ENCODE measurements around the gene STRN4. TPM values are rescaled to one million over a fixed set of nuclear protein-coding genes. Genes with fewer than 3 reads are reported as not detected.
"Not testable (repeated sequence)": the region's sequence is repeated elsewhere in the genome, so short reads cannot be mapped to it uniquely, and the experiment has no call there.

Gene STRN4
- total RNA-seq, 1 donor: 45.9 TPM

DNA sequence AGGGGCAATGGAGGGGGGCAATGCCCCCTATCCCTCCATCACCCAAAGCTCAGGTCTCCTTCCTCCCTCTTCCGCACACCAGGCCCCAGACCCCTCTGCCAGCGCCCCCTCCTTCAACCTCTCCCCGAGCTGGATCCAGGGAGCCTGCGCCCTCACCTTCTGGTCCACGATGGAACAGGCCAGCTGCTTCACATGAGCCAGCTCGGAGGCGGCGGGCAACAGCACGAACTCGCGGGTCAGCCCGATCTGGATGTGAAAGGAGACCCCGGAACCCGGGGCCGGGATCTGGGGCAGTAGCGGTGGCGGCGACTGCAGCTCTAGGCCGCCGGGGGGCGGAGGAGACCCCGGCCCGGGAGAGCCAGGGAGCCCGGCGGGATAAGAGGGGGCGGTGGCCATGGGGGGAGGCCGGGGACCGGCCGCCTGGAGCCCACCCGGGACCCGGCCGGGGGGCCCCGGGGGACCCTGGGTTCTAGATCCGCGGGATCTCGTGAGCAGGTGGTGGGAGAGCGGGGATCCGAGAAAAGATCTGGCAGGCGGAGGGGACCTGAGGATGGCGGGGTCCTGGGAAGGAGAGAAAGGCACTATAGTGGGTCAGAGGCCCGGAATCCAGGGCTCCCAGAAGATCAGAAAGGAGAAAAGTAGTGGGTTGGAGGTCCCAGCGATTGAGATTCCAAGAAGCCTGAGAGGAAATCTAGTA, 30.1 kb downstream of the STRN4 start:
- H3K4me3 ChIP-seq (ENCODE audit: low read depth, low read length): peak overlapping the region; percentile 78
- DNase-seq (ENCODE audit: low read depth): no peak
- TF ChIP-seq, protein P1, sequence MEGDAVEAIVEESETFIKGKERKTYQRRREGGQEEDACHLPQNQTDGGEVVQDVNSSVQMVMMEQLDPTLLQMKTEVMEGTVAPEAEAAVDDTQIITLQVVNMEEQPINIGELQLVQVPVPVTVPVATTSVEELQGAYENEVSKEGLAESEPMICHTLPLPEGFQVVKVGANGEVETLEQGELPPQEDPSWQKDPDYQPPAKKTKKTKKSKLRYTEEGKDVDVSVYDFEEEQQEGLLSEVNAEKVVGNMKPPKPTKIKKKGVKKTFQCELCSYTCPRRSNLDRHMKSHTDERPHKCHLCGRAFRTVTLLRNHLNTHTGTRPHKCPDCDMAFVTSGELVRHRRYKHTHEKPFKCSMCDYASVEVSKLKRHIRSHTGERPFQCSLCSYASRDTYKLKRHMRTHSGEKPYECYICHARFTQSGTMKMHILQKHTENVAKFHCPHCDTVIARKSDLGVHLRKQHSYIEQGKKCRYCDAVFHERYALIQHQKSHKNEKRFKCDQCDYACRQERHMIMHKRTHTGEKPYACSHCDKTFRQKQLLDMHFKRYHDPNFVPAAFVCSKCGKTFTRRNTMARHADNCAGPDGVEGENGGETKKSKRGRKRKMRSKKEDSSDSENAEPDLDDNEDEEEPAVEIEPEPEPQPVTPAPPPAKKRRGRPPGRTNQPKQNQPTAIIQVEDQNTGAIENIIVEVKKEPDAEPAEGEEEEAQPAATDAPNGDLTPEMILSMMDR (IDR thresholded peaks at IDR 0.05; ENCODE audit: insufficient read depth, low read length): no peak

DNA sequence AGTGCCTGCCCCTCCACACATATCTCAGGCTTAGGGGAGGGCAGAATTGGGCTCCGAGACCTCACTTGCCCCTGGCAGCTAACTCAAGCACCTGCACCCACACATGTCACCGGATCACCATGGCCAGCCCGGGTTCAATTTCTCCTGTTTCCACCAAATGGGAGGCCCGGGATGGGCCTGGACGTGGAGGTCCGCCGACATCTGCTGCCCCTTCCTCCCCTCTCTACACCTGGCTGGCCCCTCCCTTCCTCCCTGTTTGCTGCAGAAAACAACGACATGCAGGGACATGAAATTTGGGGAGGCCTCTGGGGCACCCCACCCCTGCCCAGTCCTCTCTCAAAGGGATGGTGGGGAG, 30.7 kb downstream of the STRN4 start:
- TF ChIP-seq, protein P1 (IDR thresholded peaks at IDR 0.05; ENCODE audit: insufficient read depth, low read length): no peak
- peak overlapping the region; percentile 78 for H3K4me3 ChIP-seq (ENCODE audit: low read depth, low read length)
- no peak for DNase-seq (ENCODE audit: low read depth)

DNA sequence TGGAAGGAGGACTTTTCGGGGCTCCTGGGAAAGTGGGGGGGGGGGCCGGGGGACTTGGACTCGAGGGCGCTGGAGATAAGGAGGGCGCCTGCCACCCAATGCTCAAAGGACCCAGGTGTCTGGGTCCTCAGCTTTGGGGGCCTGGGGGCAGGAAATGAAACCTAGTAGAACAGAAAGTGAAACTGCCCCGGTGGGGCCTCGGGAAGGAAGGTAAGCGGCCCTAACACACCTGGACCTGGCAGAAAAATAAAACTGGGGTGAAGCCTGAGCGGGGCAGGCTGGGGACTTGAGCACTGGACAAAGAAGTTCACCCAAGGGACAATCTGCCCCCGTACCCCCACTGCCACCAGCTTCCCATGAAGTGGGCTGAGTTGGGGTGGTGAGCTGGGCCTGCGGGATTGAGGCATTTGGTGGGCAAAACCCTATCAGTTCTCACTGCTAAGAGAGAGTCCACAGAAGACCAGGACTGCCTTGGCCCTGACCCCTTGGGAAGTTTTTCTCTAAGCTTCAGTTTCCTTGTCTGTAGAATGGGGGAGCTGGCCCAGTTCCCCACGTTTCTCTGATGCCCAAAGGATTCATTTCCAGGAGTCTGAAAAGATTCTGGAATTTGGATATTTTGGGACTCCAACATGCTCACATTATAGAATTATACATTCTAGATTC, 31.7 kb downstream of the STRN4 start:
- DNase-seq (ENCODE audit: low read depth): no peak
- TF ChIP-seq, protein P1 (IDR thresholded peaks at IDR 0.05; ENCODE audit: insufficient read depth, low read length): no peak
- H3K4me3 ChIP-seq (ENCODE audit: low read depth, low read length): peak overlapping the region; percentile 78

GRCh38 chr19:46713781-46714443, 32.3 kb downstream of the STRN4 start:
- peak; percentile 77 for DNase-seq (ENCODE audit: low read depth)
- H3K4me3 ChIP-seq (ENCODE audit: low read depth, low read length): peak overlapping the region; percentile 78
- TF ChIP-seq, protein P1 (IDR thresholded peaks at IDR 0.05; ENCODE audit: insufficient read depth, low read length): no peak

GRCh38 chr19:46712768-46713338, 33.4 kb downstream of the STRN4 start:
- not testable (repeated sequence) for DNase-seq (ENCODE audit: low read depth); H3K4me3 ChIP-seq (ENCODE audit: low read depth, low read length)

DNA sequence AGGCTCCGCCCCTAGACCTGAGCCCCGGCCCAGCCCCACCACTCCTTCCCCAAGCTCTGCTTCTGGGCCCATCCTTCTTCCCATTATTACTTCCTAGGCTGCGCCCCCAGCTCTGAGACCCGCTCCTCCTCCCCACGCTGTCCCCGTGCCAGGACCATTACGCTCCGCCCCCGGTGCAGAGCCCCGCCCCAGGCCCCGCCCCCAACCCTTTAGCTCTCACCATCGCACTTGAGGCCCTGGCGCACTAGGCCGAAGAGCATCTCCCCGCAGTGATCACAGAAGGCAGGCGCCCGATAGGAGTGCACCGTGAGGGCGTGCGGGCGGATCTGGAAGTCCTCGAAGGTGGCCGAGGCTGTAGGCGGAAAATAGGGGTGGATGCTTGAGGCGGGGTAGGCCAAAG, 35.6 kb downstream of the STRN4 start:
- TF ChIP-seq, protein P1 (IDR thresholded peaks at IDR 0.05; ENCODE audit: insufficient read depth, low read length): no peak
- DNase-seq (ENCODE audit: low read depth): no peak
- H3K4me3 ChIP-seq (ENCODE audit: low read depth, low read length): no peak overlapping the region
